ENCODE data around the gene EGLN3. TPM values are rescaled to one million over a fixed set of nuclear protein-coding genes. Genes with fewer than 3 reads are reported as not detected.

The EGLN3 gene
- total and polyA plus RNA-seq, 2 of the 13 experiments (the other 11 are each of a cell fraction or from before 2014, with no cell fraction given): 0.18 to 27.3 TPM

DNA sequence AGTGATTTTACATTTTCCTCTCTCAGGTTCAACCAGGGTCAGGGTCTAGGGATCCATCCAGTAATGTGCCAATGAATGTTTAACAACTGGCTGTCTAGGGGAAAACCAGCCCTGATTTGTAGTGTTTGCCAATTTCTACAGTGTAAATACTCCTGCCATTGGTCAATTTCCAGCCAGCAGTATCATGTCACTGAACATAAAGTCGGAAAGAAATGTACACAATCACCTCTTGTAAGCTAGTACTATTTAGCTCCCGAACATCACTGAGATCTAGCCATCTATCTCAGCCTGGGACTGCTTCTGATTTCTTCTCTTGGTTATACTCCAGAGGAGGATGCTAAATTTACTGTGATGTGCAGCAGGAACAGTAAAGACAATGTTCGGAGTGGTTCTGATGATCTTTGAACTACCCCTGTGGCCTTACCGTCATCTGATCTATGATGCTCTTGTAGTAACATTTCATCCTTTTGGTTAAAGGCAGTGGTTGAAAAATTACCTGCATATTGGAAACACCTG is 36.7 kb upstream of the EGLN3 start (continued):
- TF ChIP-seq TBL1XR1 (IDR thresholded peaks at IDR 0.05; ENCODE audit: borderline replicate concordance, low read length, partially characterized antibody): peak; percentile 60
- TF ChIP-seq ZNF44 (CRISPR knock-in tag; IDR thresholded peaks at IDR 0.05): no peak
- no peak for TF ChIP-seq KAT7 (CRISPR knock-in tag; IDR thresholded peaks at IDR 0.05; ENCODE audit: borderline replicate concordance)
- TF ChIP-seq ZNF776 (CRISPR knock-in tag; IDR thresholded peaks at IDR 0.05): no peak
- TF ChIP-seq HOXD1 (CRISPR knock-in tag; IDR thresholded peaks at IDR 0.05): no peak
- TF ChIP-seq, protein P1, sequence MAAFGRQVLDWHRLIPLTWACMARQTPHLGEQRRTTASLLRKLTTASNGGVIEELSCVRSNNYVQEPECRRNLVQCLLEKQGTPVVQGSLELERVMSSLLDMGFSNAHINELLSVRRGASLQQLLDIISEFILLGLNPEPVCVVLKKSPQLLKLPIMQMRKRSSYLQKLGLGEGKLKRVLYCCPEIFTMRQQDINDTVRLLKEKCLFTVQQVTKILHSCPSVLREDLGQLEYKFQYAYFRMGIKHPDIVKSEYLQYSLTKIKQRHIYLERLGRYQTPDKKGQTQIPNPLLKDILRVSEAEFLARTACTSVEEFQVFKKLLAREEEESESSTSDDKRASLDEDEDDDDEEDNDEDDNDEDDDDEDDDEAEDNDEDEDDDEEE (CRISPR knock-in tag; IDR thresholded peaks at IDR 0.05): no peak
- TF ChIP-seq ZNF468 (CRISPR knock-in tag; IDR thresholded peaks at IDR 0.05): no peak
- TF ChIP-seq CBFB (CRISPR knock-in tag; IDR thresholded peaks at IDR 0.05): no peak
- no peak for TF ChIP-seq ISX (CRISPR knock-in tag; conservative IDR thresholded peaks at IDR 0.05)
- TF ChIP-seq ZNF484 (CRISPR knock-in tag; IDR thresholded peaks at IDR 0.05; ENCODE audit: borderline replicate concordance, low read depth): no peak
- no peak for TF ChIP-seq GABPA (IDR thresholded peaks at IDR 0.05; ENCODE audit: low read depth, low read length)
- TF ChIP-seq GABPA (CRISPR knock-in tag; IDR thresholded peaks at IDR 0.05; ENCODE audit: low read depth): no peak; the same call in 1 of the 2 replicates
- TF ChIP-seq ZNF33B (CRISPR knock-in tag; IDR thresholded peaks at IDR 0.05): no peak
- TF ChIP-seq GPN1 (CRISPR knock-in tag; IDR thresholded peaks at IDR 0.05; ENCODE audit: borderline replicate concordance): no peak
- no peak for TF ChIP-seq ZNF629 (CRISPR knock-in tag; conservative IDR thresholded peaks at IDR 0.05)
- TF ChIP-seq ZNF816 (CRISPR knock-in tag; IDR thresholded peaks at IDR 0.05; ENCODE audit: borderline replicate concordance): no peak; the same call in 1 of the 2 replicates
- TF ChIP-seq POLR2A (IDR thresholded peaks at IDR 0.05; ENCODE audit: insufficient read depth in 1 of 2, low read depth in 2 of 2, low read length in 2 of 2): no peak
- TF ChIP-seq CEBPB (IDR thresholded peaks at IDR 0.05; ENCODE audit: borderline replicate concordance, low read depth, low read length): peak; percentile 80
- no peak for TF ChIP-seq ARID2 (CRISPR knock-in tag; IDR thresholded peaks at IDR 0.05; ENCODE audit: borderline replicate concordance)
- TF ChIP-seq ZFY (CRISPR knock-in tag; IDR thresholded peaks at IDR 0.05): no peak
- 0 out of 2 replicates have a peak, but pooled peaks have one; percentile 37 for TF ChIP-seq CENPX (CRISPR knock-in tag; IDR thresholded peaks at IDR 0.05)
- TF ChIP-seq MXD4 (CRISPR knock-in tag; IDR thresholded peaks at IDR 0.05): no peak
- TF ChIP-seq, protein P2, sequence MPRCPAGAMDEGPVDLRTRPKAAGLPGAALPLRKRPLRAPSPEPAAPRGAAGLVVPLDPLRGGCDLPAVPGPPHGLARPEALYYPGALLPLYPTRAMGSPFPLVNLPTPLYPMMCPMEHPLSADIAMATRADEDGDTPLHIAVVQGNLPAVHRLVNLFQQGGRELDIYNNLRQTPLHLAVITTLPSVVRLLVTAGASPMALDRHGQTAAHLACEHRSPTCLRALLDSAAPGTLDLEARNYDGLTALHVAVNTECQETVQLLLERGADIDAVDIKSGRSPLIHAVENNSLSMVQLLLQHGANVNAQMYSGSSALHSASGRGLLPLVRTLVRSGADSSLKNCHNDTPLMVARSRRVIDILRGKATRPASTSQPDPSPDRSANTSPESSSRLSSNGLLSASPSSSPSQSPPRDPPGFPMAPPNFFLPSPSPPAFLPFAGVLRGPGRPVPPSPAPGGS (CRISPR knock-in tag; IDR thresholded peaks at IDR 0.05): peak; percentile 35; the same call in 1 of the 2 replicates
- no peak for TF ChIP-seq ZEB1 (IDR thresholded peaks at IDR 0.05; ENCODE audit: insufficient replicate concordance, low read depth)
- TF ChIP-seq, protein P3, sequence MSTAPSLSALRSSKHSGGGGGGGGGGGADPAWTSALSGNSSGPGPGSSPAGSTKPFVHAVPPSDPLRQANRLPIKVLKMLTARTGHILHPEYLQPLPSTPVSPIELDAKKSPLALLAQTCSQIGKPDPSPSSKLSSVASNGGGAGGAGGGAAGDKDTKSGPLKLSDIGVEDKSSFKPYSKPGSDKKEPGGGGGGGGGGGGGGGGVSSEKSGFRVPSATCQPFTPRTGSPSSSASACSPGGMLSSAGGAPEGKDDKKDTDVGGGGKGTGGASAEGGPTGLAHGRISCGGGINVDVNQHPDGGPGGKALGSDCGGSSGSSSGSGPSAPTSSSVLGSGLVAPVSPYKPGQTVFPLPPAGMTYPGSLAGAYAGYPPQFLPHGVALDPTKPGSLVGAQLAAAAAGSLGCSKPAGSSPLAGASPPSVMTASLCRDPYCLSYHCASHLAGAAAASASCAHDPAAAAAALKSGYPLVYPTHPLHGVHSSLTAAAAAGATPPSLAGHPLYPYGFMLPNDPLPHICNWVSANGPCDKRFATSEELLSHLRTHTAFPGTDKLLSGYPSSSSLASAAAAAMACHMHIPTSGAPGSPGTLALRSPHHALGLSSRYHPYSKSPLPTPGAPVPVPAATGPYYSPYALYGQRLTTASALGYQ (CRISPR knock-in tag; IDR thresholded peaks at IDR 0.05): peak; percentile 68
- TF ChIP-seq TRIM24 (CRISPR knock-in tag; IDR thresholded peaks at IDR 0.05): no peak
- TF ChIP-seq HOXA3 (CRISPR knock-in tag; IDR thresholded peaks at IDR 0.05): peak; percentile 43; the same call in 1 of the 2 replicates
- TF ChIP-seq ZNF326 (CRISPR knock-in tag; IDR thresholded peaks at IDR 0.05; ENCODE audit: borderline replicate concordance): no peak
- TF ChIP-seq HES4 (CRISPR knock-in tag; IDR thresholded peaks at IDR 0.05; ENCODE audit: borderline replicate concordance): no peak
